Panc1 (cell line): Measurements from ENCODE around the gene MOCS2. TPM values are rescaled to one million over a fixed set of nuclear protein-coding genes. Genes with fewer than 3 reads are reported as not detected.

Experiments used
- ATAC-seq: fragments of 200-7000 bp; cut with Tn5 transposase; 2 replicates; pipeline ENCODE4 v1.9.1; 2020; ENCODE audit warnings: mild to moderate bottlenecking, moderate library complexity
- BruUV-seq: library from RNA; stranded (reverse); fragments of 400-500 nt; replicated peaks from 2 replicates; lab custom pipeline; 2021; lab: Mats Ljungman, UMichigan
- CTCF ChIA-PET: fragments of 300-600 bp; sonication (Branson Sonifier 250); formaldehyde crosslinking; loops from one replicate; lab custom pipeline; 2022; ENCODE audit warnings: antibody characterized with exemption; lab: Charles Lee
- POLR2A ChIA-PET: fragments of 300-600 bp; sonication (Branson Sonifier 250); formaldehyde crosslinking; loops from one replicate; lab custom pipeline; 2022; ENCODE audit warnings: antibody characterized with exemption; lab: Charles Lee
- DNase-seq: peaks from one replicate; pipeline ENCODE4 v3.0.0-alpha.2; 2010; ENCODE audit warnings: low read depth, low spot score
- H3K27ac ChIP-seq: 2 replicates; pipeline ENCODE4 v1.5.1; 2011; ENCODE audit warnings: mild to moderate bottlenecking, low read length, inconsistent platforms
- H3K27me3 ChIP-seq: fragments of 200-500 bp; sonication (Bioruptor generic); 2 replicates; pipeline ENCODE4 v1.6.0; 2014; ENCODE audit warnings: low read length, inconsistent platforms; ENCODE audit not compliant: control insufficient read depth, insufficient read depth
- H3K36me3 ChIP-seq: fragments of 200-500 bp; sonication (Bioruptor generic); 2 replicates; pipeline ENCODE4 v1.5.1; 2014; ENCODE audit warnings: inconsistent platforms, mild to moderate bottlenecking, low read length, moderate library complexity; ENCODE audit not compliant: control insufficient read depth, insufficient read depth
- H3K4me1 ChIP-seq: 2 replicates; pipeline ENCODE4 v1.5.1; 2011; ENCODE audit warnings: inconsistent platforms, mild to moderate bottlenecking, low read length, moderate library complexity; ENCODE audit not compliant: control insufficient read depth, insufficient read depth
- H3K4me3 ChIP-seq, 2 experiments: 2 replicates each; pipeline ENCODE4 v1.5.1; 2011 to 2012; ENCODE audit warnings: low read depth in 2 of 2, low read length in 2 of 2, mild to moderate bottlenecking in 2 of 2, inconsistent platforms in 1 of 2, moderate library complexity in 1 of 2
- H3K9me3 ChIP-seq: fragments of 200-500 bp; sonication (Bioruptor generic); 2 replicates; pipeline ENCODE4 v1.5.1; 2014; ENCODE audit warnings: low read depth, mild to moderate bottlenecking, inconsistent platforms, low read length, moderate library complexity; ENCODE audit not compliant: control insufficient read depth, insufficient read depth
- POLR2AphosphoS5 ChIP-seq: IDR thresholded peaks from 2 replicates; pipeline ENCODE4 v1.6.1; 2012; ENCODE audit warnings: mild to moderate bottlenecking, low read depth, low read length, moderate library complexity
- SIN3A ChIP-seq: IDR thresholded peaks from 2 replicates; pipeline ENCODE4 v1.6.1; 2012; ENCODE audit warnings: low read depth, mild to moderate bottlenecking, low read length, moderate library complexity, borderline replicate concordance; ENCODE audit not compliant: insufficient read depth
- TCF7L2 ChIP-seq: IDR thresholded peaks from 2 replicates; pipeline ENCODE4 v1.6.1; 2011; ENCODE audit warnings: mild to moderate bottlenecking, low read depth, low read length, inconsistent platforms
- in situ Hi-C: cut with HindIII; loops from 2 replicates; pipeline ENCODE4 v1.10.0; 2016; ENCODE audit warnings: low sequenced_read_pairs, low pct_unique_long_range_greater_than_20kb
- intact Hi-C: fragments of 100-400 bp; cut with micrococcal nuclease; formaldehyde crosslinking; loops from one replicate; pipeline ENCODE4 v1.10.0; 2022; ENCODE audit not compliant: unreplicated experiment
- total RNA-seq: library from RNA; stranded (reverse); gene quantifications from one replicate; pipeline ENCODE4 v1.2.1, GENCODE V29; 2021; ENCODE audit not compliant: unreplicated experiment
- TF ChIP-seq, protein P1 (sequence below): fragments of 450-650 bp; IDR thresholded peaks from 2 replicates; pipeline ENCODE4 v1.5.1; 2017; ENCODE audit warnings: mild to moderate bottlenecking
- TF ChIP-seq, protein P2 (sequence below), 2 experiments: IDR thresholded peaks; 2 replicates each; pipeline ENCODE4 v1.6.1; 2011 to 2012; ENCODE audit warnings: low read depth in 2 of 2, control low read depth in 1 of 2, low read length in 1 of 2, mild to moderate bottlenecking in 1 of 2, moderate library complexity in 1 of 2; ENCODE audit not compliant: insufficient read depth in 1 of 2

Gene MOCS2
- total RNA-seq, 1 experiment from 2014 or later = 39.5 TPM

DNA sequence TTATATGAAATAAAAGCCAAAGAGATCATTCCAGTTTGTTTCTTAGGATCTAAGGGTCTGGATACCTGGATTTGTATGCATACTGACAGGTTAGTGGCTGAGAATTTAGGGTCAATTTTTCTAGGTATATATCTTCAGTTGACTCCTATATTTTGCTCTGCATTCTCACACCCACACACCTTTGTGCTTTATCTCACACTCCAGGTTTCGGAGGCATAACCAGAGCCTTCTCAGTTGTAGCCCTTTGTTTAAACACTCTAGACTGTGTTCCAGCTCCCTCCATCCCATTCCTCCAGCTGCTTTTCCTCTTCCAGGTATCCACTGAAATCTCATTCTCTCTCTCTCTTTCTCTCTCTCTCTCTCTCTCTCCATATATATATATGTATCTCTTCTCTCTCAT is 10.6 kb upstream of the MOCS2 start:
- POLR2A ChIA-PET = no interaction called here
- DNase-seq = no peak
- in situ Hi-C loops (no loop called here), intact Hi-C loops (no loop called here)
- Histone ChIP-seq H3K9me3 (no peaks in the 10 kb centered on the region), H3K27ac (no peak overlapping the region), H3K27me3 (no peaks in the 10 kb centered on the region; the same call in 1 of the 2 replicates), H3K4me3 (no peak overlapping the region), H3K4me1 (no peaks in the 10 kb centered on the region), H3K36me3 (no peaks in the 10 kb centered on the region)
- TF ChIP-seq, protein P1, sequence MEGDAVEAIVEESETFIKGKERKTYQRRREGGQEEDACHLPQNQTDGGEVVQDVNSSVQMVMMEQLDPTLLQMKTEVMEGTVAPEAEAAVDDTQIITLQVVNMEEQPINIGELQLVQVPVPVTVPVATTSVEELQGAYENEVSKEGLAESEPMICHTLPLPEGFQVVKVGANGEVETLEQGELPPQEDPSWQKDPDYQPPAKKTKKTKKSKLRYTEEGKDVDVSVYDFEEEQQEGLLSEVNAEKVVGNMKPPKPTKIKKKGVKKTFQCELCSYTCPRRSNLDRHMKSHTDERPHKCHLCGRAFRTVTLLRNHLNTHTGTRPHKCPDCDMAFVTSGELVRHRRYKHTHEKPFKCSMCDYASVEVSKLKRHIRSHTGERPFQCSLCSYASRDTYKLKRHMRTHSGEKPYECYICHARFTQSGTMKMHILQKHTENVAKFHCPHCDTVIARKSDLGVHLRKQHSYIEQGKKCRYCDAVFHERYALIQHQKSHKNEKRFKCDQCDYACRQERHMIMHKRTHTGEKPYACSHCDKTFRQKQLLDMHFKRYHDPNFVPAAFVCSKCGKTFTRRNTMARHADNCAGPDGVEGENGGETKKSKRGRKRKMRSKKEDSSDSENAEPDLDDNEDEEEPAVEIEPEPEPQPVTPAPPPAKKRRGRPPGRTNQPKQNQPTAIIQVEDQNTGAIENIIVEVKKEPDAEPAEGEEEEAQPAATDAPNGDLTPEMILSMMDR = no peak
- TF ChIP-seq, protein P2, sequence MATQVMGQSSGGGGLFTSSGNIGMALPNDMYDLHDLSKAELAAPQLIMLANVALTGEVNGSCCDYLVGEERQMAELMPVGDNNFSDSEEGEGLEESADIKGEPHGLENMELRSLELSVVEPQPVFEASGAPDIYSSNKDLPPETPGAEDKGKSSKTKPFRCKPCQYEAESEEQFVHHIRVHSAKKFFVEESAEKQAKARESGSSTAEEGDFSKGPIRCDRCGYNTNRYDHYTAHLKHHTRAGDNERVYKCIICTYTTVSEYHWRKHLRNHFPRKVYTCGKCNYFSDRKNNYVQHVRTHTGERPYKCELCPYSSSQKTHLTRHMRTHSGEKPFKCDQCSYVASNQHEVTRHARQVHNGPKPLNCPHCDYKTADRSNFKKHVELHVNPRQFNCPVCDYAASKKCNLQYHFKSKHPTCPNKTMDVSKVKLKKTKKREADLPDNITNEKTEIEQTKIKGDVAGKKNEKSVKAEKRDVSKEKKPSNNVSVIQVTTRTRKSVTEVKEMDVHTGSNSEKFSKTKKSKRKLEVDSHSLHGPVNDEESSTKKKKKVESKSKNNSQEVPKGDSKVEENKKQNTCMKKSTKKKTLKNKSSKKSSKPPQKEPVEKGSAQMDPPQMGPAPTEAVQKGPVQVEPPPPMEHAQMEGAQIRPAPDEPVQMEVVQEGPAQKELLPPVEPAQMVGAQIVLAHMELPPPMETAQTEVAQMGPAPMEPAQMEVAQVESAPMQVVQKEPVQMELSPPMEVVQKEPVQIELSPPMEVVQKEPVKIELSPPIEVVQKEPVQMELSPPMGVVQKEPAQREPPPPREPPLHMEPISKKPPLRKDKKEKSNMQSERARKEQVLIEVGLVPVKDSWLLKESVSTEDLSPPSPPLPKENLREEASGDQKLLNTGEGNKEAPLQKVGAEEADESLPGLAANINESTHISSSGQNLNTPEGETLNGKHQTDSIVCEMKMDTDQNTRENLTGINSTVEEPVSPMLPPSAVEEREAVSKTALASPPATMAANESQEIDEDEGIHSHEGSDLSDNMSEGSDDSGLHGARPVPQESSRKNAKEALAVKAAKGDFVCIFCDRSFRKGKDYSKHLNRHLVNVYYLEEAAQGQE (IDR thresholded peaks at IDR 0.05; ENCODE audit: insufficient read depth in 1 of 2, low read depth in 2 of 2, low read length in 1 of 2) = no peak
- TF ChIP-seq SIN3A = no peak
- TF ChIP-seq TCF7L2 = no peak
- TF ChIP-seq POLR2AphosphoS5 = no peak
- no TSS peak for BruUV-seq
- ATAC-seq = no peak
- CTCF ChIA-PET = interaction anchor here (1.2 kb wide), 1 partner anchor 1114 kb away, joined by 3 read pairs; no protein-coding TSS in a partner anchor

DNA sequence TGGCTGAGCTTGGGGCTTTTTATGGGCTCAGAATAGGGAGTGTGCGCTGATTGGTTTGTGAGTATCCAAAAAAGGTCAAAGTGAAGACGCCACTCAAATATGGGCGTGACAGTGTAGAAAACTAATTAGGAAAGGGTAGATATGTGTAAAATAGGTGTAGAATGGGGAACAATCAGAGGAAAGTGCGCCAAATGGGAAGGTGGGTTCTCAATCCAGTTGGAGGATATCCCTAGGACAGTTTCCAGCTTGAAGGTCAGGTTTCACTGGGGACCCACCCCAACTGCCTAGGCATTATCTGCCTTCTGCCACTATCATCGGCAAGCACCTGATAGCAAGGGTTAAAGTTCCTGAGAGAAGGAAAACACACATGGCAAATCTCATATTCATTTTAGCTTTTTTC is 9.3 kb upstream of the MOCS2 start:
- Histone ChIP-seq H3K4me1 (no peaks in the 10 kb centered on the region), H3K27me3 (no peaks in the 10 kb centered on the region; the same call in 1 of the 2 replicates), H3K4me3 (no peak overlapping the region), H3K27ac (no peak overlapping the region), H3K9me3 (no peaks in the 10 kb centered on the region), H3K36me3 (no peaks in the 10 kb centered on the region)
- intact Hi-C loops = loop anchor here (10.0 kb wide), 1 partner anchor 334 kb away; the partner anchor contains the start of genes ITGA1 and PELO
- POLR2A ChIA-PET = no interaction called here
- ATAC-seq (no peak), DNase-seq (no peak)
- in situ Hi-C loops = no loop called here
- BruUV-seq = no TSS peak
- CTCF ChIA-PET = no interaction called here
- TF ChIP-seq, protein P2 (IDR thresholded peaks at IDR 0.05; ENCODE audit: insufficient read depth in 1 of 2, low read depth in 2 of 2, low read length in 1 of 2) = no peak
- TF ChIP-seq TCF7L2 = no peak
- TF ChIP-seq, protein P1 = no peak
- TF ChIP-seq POLR2AphosphoS5 = no peak
- TF ChIP-seq SIN3A = no peak
